Body of pancreas (tissue), 4 donors: ENCODE results near the gene DRGX.

ENCODE experiments used
- POLR2A ChIP-seq, 3 donors: fragments of 450-650 bp; IDR thresholded peaks; one replicate each; pipeline ENCODE4 v1.6.1; 2016; ENCODE audit warnings: antibody characterized with exemption in 3 of 3, mild to moderate bottlenecking in 2 of 3
- TF ChIP-seq, protein P1 (sequence below), 7 experiments: fragments of 450-650 bp in 4 of 7; fragments of 200-600 bp in 3 of 7; sonication (generic) in 3 of 7; IDR thresholded peaks; one replicate each; pipeline ENCODE4 v1.5.1; 2016 to 2019; ENCODE audit warnings: antibody characterized with exemption in 7 of 7

DNA sequence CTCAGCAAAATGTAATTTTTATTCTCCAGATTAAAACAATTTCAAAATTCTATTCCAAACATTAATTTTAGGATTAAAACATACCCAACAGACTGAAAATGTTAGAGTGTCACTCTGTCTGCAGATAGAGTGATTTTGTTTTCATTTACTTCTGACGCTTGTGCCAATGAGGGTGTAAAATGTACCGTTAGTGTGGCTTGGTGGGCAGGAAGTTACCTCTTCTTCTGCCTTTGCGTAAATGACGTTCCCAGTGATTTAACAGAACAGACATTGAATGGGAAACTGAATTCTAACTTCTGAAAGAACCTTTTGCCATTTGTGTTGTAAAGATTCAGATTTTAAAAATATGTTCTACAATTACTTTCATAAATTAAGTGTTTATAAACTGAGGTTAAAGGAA lies 47.0 kb upstream of the DRGX start:
- TF ChIP-seq, protein P1, sequence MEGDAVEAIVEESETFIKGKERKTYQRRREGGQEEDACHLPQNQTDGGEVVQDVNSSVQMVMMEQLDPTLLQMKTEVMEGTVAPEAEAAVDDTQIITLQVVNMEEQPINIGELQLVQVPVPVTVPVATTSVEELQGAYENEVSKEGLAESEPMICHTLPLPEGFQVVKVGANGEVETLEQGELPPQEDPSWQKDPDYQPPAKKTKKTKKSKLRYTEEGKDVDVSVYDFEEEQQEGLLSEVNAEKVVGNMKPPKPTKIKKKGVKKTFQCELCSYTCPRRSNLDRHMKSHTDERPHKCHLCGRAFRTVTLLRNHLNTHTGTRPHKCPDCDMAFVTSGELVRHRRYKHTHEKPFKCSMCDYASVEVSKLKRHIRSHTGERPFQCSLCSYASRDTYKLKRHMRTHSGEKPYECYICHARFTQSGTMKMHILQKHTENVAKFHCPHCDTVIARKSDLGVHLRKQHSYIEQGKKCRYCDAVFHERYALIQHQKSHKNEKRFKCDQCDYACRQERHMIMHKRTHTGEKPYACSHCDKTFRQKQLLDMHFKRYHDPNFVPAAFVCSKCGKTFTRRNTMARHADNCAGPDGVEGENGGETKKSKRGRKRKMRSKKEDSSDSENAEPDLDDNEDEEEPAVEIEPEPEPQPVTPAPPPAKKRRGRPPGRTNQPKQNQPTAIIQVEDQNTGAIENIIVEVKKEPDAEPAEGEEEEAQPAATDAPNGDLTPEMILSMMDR (IDR thresholded peaks at IDR 0.05) = no peak
- TF ChIP-seq POLR2A (IDR thresholded peaks at IDR 0.05) = no peak
